ENCODE results near the gene DNAH7.

GRCh38 chr2:195945056-195945455 is 123.6 kb downstream of the DNAH7 start:
- no peak for TF ChIP-seq POLR2A (IDR thresholded peaks at IDR 0.05)
- TF ChIP-seq, protein P1, sequence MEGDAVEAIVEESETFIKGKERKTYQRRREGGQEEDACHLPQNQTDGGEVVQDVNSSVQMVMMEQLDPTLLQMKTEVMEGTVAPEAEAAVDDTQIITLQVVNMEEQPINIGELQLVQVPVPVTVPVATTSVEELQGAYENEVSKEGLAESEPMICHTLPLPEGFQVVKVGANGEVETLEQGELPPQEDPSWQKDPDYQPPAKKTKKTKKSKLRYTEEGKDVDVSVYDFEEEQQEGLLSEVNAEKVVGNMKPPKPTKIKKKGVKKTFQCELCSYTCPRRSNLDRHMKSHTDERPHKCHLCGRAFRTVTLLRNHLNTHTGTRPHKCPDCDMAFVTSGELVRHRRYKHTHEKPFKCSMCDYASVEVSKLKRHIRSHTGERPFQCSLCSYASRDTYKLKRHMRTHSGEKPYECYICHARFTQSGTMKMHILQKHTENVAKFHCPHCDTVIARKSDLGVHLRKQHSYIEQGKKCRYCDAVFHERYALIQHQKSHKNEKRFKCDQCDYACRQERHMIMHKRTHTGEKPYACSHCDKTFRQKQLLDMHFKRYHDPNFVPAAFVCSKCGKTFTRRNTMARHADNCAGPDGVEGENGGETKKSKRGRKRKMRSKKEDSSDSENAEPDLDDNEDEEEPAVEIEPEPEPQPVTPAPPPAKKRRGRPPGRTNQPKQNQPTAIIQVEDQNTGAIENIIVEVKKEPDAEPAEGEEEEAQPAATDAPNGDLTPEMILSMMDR (IDR thresholded peaks at IDR 0.05) = no peak
